Mucosa of rectum (tissue), 2 donors: Measurements from ENCODE around the gene MCEE.
"Not testable (repeated sequence)": the region's sequence is repeated elsewhere in the genome, so short reads cannot be mapped to it uniquely, and the experiment has no call there.

Experiments
- H3K27ac ChIP-seq, 2 donors: one replicate each; pipeline ENCODE4 v1.7.0; 2013; ENCODE audit warnings: inconsistent platforms in 2 of 2, low read depth in 2 of 2, low read length in 2 of 2
- H3K27me3 ChIP-seq, 2 donors: one replicate each; pipeline ENCODE4 v1.7.0; 2013; ENCODE audit warnings: low read length in 2 of 2; ENCODE audit not compliant: control insufficient read depth in 2 of 2, insufficient read depth in 2 of 2
- H3K36me3 ChIP-seq, 2 donors: one replicate each; pipeline ENCODE4 v1.7.0; 2013; ENCODE audit warnings: low read length in 2 of 2; ENCODE audit not compliant: control insufficient read depth in 2 of 2, insufficient read depth in 2 of 2
- H3K4me1 ChIP-seq, 2 donors: one replicate each; pipeline ENCODE4 v1.7.0; 2013; ENCODE audit warnings: low read length in 2 of 2, mild to moderate bottlenecking in 1 of 2; ENCODE audit not compliant: control insufficient read depth in 2 of 2, insufficient read depth in 2 of 2
- H3K4me3 ChIP-seq, 2 donors: one replicate each; pipeline ENCODE4 v1.7.0; 2013; ENCODE audit warnings: low read length in 2 of 2
- H3K9ac ChIP-seq, 2 donors: one replicate each; pipeline ENCODE4 v1.7.0; 2013; ENCODE audit warnings: low read length in 2 of 2, low read depth in 1 of 2, mild to moderate bottlenecking in 1 of 2
- H3K9me3 ChIP-seq, 2 donors: one replicate each; pipeline ENCODE4 v1.7.0; 2013; ENCODE audit warnings: low read length in 2 of 2; ENCODE audit not compliant: control insufficient read depth in 2 of 2
- donor health status: healthy.
- donor health status: Normal muscosa, but diverticular disease.

Gene MCEE

GRCh38 chr2:71153585-71154224 is 23.7 kb upstream of the MCEE start:
- no peak overlapping the region for H3K9ac ChIP-seq

GRCh38 chr2:71151620-71152019 is 21.6 kb upstream of the MCEE start:
- H3K9ac ChIP-seq = no peak overlapping the region
- no peaks in the 10 kb centered on the region for H3K4me1 ChIP-seq
- no peaks in the 10 kb centered on the region for H3K27me3 ChIP-seq
- no peak overlapping the region for H3K27ac ChIP-seq
- no peak overlapping the region for H3K4me3 ChIP-seq
- H3K9me3 ChIP-seq = no peaks in the 10 kb centered on the region
- H3K36me3 ChIP-seq = peaks cover 27 to 35% of the 10 kb centered on the region in 2 donors

More at GRCh38 chr2:71153585-71154224, 23.7 kb upstream of the MCEE start:
- Histone ChIP-seq H3K4me1 (no peaks in the 10 kb centered on the region), H3K36me3 (peaks cover 14 to 17% of the 10 kb centered on the region in 2 donors), H3K27me3 (no peaks in the 10 kb centered on the region), H3K4me3 (no peak overlapping the region), H3K27ac (no peak overlapping the region), H3K9me3 (no peaks in the 10 kb centered on the region)

GRCh38 chr2:71150082-71150816 is 20.2 kb upstream of the MCEE start:
- Histone ChIP-seq H3K9me3 (no peaks in the 10 kb centered on the region), H3K4me3 (no peak overlapping the region), H3K27ac (no peak overlapping the region), H3K4me1 (no peaks in the 10 kb centered on the region), H3K27me3 (no peaks in the 10 kb centered on the region), H3K36me3 (peaks cover 34 to 47% of the 10 kb centered on the region in 2 donors), H3K9ac (no peak overlapping the region)

GRCh38 chr2:71148506-71149063 is 18.6 kb upstream of the MCEE start:
- Histone ChIP-seq H3K27me3 (no peaks in the 10 kb centered on the region), H3K4me1 (no peaks in the 10 kb centered on the region), H3K4me3 (no peak overlapping the region), H3K9me3 (no peaks in the 10 kb centered on the region), H3K27ac (no peak overlapping the region), H3K36me3 (peaks cover 50 to 62% of the 10 kb centered on the region in 2 donors), H3K9ac (no peak overlapping the region)

GRCh38 chr2:71143782-71144181 is 13.8 kb upstream of the MCEE start:
- Histone ChIP-seq H3K27me3 (no peaks in the 10 kb centered on the region), H3K9ac (no peak overlapping the region), H3K27ac (no peak overlapping the region), H3K9me3 (no peaks in the 10 kb centered on the region), H3K36me3 (peaks cover 71 to 84% of the 10 kb centered on the region in 2 donors), H3K4me1 (no peaks in the 10 kb centered on the region), H3K4me3 (no peak overlapping the region)

- Histone ChIP-seq H3K36me3 (peaks cover 40 to 58% of the 10 kb centered on the region in 2 donors), H3K4me3 (no peak overlapping the region), H3K27me3 (no peaks in the 10 kb centered on the region), H3K9me3 (no peaks in the 10 kb centered on the region), H3K9ac (no peak overlapping the region), H3K27ac (no peak overlapping the region), H3K4me1 (peaks cover 5 to 11% of the 10 kb centered on the region in 2 donors)
These were observed 6.1 kb upstream of the MCEE start for GRCh38 chr2:71136174-71136573.

GRCh38 chr2:71133603-71134002 is 3.6 kb upstream of the MCEE start:
- Histone ChIP-seq H3K9ac (no peak overlapping the region), H3K4me1 (peaks cover 12 to 13% of the 10 kb centered on the region in 2 donors), H3K27me3 (no peaks in the 10 kb centered on the region), H3K4me3 (no peak overlapping the region), H3K27ac (no peak overlapping the region), H3K9me3 (no peaks in the 10 kb centered on the region), H3K36me3 (peaks cover 21 to 36% of the 10 kb centered on the region in 2 donors)

- Histone ChIP-seq H3K36me3 (peaks cover 14 to 19% of the 10 kb centered on the region in 2 donors), H3K4me1 (peaks cover 12 to 13% of the 10 kb centered on the region in 2 donors), H3K9ac (peak overlapping the region in 1 of 2 donors; percentile 92), H3K4me3 (peak overlapping the region; percentile 94 to 97)
- H3K9me3 ChIP-seq, H3K27me3 ChIP-seq, H3K27ac ChIP-seq: not testable (repeated sequence)
These were observed 1.5 kb upstream of the MCEE start for GRCh38 chr2:71131387-71132166.

- peak overlapping the region in 1 of 2 donors; percentile 98 for H3K27ac ChIP-seq
- H3K4me1 ChIP-seq = peaks cover 12 to 13% of the 10 kb centered on the region in 2 donors
- peak overlapping the region; percentile 94 to 97 for H3K4me3 ChIP-seq
- H3K36me3 ChIP-seq = peaks cover 9 to 14% of the 10 kb centered on the region in 2 donors
- no peaks in the 10 kb centered on the region for H3K27me3 ChIP-seq
- no peaks in the 10 kb centered on the region for H3K9me3 ChIP-seq
- H3K9ac ChIP-seq = peak overlapping the region; percentile 86 to 92
These were observed 846 bp upstream of the MCEE start for GRCh38 chr2:71130905-71131244.

GRCh38 chr2:71129902-71130151 is 202 bp downstream of the MCEE start:
- H3K9me3 ChIP-seq = no peaks in the 10 kb centered on the region
- no peaks in the 10 kb centered on the region for H3K27me3 ChIP-seq
- H3K4me3 ChIP-seq = peak overlapping the region; percentile 94 to 97
- peaks cover 12 to 13% of the 10 kb centered on the region in 2 donors for H3K4me1 ChIP-seq
- peak overlapping the region; percentile 91 to 92 for H3K9ac ChIP-seq
- H3K27ac ChIP-seq = peak overlapping the region; percentile 97 to 98
- peaks cover 7 to 10% of the 10 kb centered on the region in 2 donors for H3K36me3 ChIP-seq
